ENCODE measurements around the gene ZSCAN5B.
A peak's percentile ranks its signal among the peaks of the same experiment; 100 is the strongest.

The ZSCAN5B gene

GRCh38 chr19:56145698-56146097 lies 51.9 kb downstream of the ZSCAN5B start:
- DNase-seq (ENCODE audit: low read depth): no peak
- TF ChIP-seq CTCF (IDR thresholded peaks at IDR 0.05; ENCODE audit: insufficient read depth, low read depth, low read length, missing control alignments): no peak

GRCh38 chr19:56144831-56145230 lies 52.8 kb downstream of the ZSCAN5B start:
- no peak for TF ChIP-seq CTCF (IDR thresholded peaks at IDR 0.05; ENCODE audit: insufficient read depth, low read depth, low read length, missing control alignments)
- no peak overlapping the region for H3K4me3 ChIP-seq (ENCODE audit: low read depth, low read length)
- DNase-seq (ENCODE audit: low read depth): no peak

More at GRCh38 chr19:56145698-56146097, 51.9 kb downstream of the ZSCAN5B start:
- no peak overlapping the region for H3K4me3 ChIP-seq (ENCODE audit: low read depth, low read length)

GRCh38 chr19:56144376-56144775 lies 53.2 kb downstream of the ZSCAN5B start:
- TF ChIP-seq CTCF (IDR thresholded peaks at IDR 0.05; ENCODE audit: insufficient read depth, low read depth, low read length, missing control alignments): no peak
- no peak overlapping the region for H3K4me3 ChIP-seq (ENCODE audit: low read depth, low read length)
- DNase-seq (ENCODE audit: low read depth): no peak

GRCh38 chr19:56142897-56143434 lies 54.6 kb downstream of the ZSCAN5B start:
- no peak for TF ChIP-seq CTCF (IDR thresholded peaks at IDR 0.05; ENCODE audit: insufficient read depth, low read depth, low read length, missing control alignments)
- no peak for DNase-seq (ENCODE audit: low read depth)
- no peak overlapping the region for H3K4me3 ChIP-seq (ENCODE audit: low read depth, low read length)

- no peak for TF ChIP-seq CTCF (IDR thresholded peaks at IDR 0.05; ENCODE audit: insufficient read depth, low read depth, low read length, missing control alignments)
- no peak for DNase-seq (ENCODE audit: low read depth)
Observed at GRCh38 chr19:56142087-56142787, 55.3 kb downstream of the ZSCAN5B start.

GRCh38 chr19:56141417-56141993 lies 56.1 kb downstream of the ZSCAN5B start:
- DNase-seq (ENCODE audit: low read depth): peak; percentile 44
- no peak for TF ChIP-seq CTCF (IDR thresholded peaks at IDR 0.05; ENCODE audit: insufficient read depth, low read depth, low read length, missing control alignments)
- H3K4me3 ChIP-seq (ENCODE audit: low read depth, low read length): peak overlapping the region; percentile 72

More at GRCh38 chr19:56142087-56142787, 55.3 kb downstream of the ZSCAN5B start:
- peak overlapping the region; percentile 72 for H3K4me3 ChIP-seq (ENCODE audit: low read depth, low read length)
